Peyer's patch (tissue), 4 donors: ENCODE results near the gene PCMT1.

Source experiments
- POLR2A ChIP-seq, 2 donors: fragments of 450-650 bp; IDR thresholded peaks; one replicate each; pipeline ENCODE4 v1.5.1; 2017; ENCODE audit warnings: antibody characterized with exemption in 2 of 2, mild to moderate bottlenecking in 2 of 2, moderate library complexity in 2 of 2
- TF ChIP-seq, protein P1 (sequence below), 6 experiments: fragments of 450-650 bp in 4 of 6; fragments of 200-600 bp in 2 of 6; sonication (generic) in 1 of 6; IDR thresholded peaks; one replicate each; pipeline ENCODE4 v1.5.1; 2017 to 2019; ENCODE audit warnings: antibody characterized with exemption in 6 of 6, mild to moderate bottlenecking in 3 of 6, moderate library complexity in 1 of 6

DNA sequence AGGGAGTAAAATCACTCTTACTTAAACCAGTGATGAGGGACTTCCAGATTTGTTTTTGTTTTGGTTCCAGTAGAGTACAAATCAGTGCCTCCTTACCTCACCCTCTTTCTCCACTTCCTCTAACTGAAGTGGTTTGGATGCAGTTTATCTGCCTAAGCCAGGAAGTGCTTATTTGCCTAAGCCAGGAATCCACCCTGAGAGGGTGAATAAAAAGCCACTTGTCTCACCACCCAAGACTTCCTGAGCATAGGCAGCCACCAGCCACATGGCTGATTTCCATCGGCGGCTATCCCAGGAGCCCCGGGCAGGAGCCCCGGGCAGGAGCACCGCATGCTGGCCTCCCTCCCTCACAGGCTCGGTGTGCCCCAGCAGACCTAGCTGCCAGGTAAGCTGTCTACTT is 102.6 kb downstream of the PCMT1 start:
- no peak for TF ChIP-seq POLR2A (IDR thresholded peaks at IDR 0.05)
- TF ChIP-seq, protein P1, sequence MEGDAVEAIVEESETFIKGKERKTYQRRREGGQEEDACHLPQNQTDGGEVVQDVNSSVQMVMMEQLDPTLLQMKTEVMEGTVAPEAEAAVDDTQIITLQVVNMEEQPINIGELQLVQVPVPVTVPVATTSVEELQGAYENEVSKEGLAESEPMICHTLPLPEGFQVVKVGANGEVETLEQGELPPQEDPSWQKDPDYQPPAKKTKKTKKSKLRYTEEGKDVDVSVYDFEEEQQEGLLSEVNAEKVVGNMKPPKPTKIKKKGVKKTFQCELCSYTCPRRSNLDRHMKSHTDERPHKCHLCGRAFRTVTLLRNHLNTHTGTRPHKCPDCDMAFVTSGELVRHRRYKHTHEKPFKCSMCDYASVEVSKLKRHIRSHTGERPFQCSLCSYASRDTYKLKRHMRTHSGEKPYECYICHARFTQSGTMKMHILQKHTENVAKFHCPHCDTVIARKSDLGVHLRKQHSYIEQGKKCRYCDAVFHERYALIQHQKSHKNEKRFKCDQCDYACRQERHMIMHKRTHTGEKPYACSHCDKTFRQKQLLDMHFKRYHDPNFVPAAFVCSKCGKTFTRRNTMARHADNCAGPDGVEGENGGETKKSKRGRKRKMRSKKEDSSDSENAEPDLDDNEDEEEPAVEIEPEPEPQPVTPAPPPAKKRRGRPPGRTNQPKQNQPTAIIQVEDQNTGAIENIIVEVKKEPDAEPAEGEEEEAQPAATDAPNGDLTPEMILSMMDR (IDR thresholded peaks at IDR 0.05), result no peak
